ENCODE results near the gene CACNA1G.

CACNA1G gene

GRCh38 chr17:50620858-50621257 lies 60.3 kb downstream of the CACNA1G start:
- no CpG with 5 or more reads among the region's 17 CpGs for WGBS (ENCODE audit: extremely low coverage, insufficient coverage, low lambda C conversion rate)
- peak overlapping the region; percentile 6 for H3K56ac ChIP-seq (ENCODE audit: low read length)
- H3K4me3 ChIP-seq (ENCODE audit: low read length): no peak overlapping the region
- no peaks in the 10 kb centered on the region for H3K36me3 ChIP-seq (ENCODE audit: control insufficient read depth, insufficient read depth, low read length)
- H3K9ac ChIP-seq (ENCODE audit: low read length): no peak overlapping the region
- DNase-seq: peak; percentile 53
- H4K5ac ChIP-seq (ENCODE audit: low read length): no peak overlapping the region
- H3K4me2 ChIP-seq (ENCODE audit: low read length): no peak overlapping the region
- no peak overlapping the region for H2BK120ac ChIP-seq (ENCODE audit: low read depth, low read length)
- no peak overlapping the region for H2BK15ac ChIP-seq (replicated peaks; ENCODE audit: low read depth)
- H2AK5ac ChIP-seq (ENCODE audit: low read length): no peak overlapping the region
- H3K27me3 ChIP-seq (ENCODE audit: insufficient read depth, low read length, poor library complexity): no peaks in the 10 kb centered on the region
- H3K23ac ChIP-seq (ENCODE audit: low read length): no peak overlapping the region
- no peak overlapping the region for H3K27ac ChIP-seq (ENCODE audit: low read depth, low read length)
- no peak overlapping the region for H3K18ac ChIP-seq (ENCODE audit: low read length)
- H4K8ac ChIP-seq (ENCODE audit: low read depth, low read length): no peak overlapping the region
- H3K79me1 ChIP-seq (ENCODE audit: low read length): no peaks in the 10 kb centered on the region
- H3K4me1 ChIP-seq (ENCODE audit: control insufficient read depth, low read depth, low read length): peaks cover 9% of the 10 kb centered on the region
- H2BK5ac ChIP-seq (ENCODE audit: low read length): no peak overlapping the region
- no peak overlapping the region for H3K4ac ChIP-seq (ENCODE audit: low read depth, low read length)
- H3K79me2 ChIP-seq (ENCODE audit: control insufficient read depth, insufficient read depth, low read length): no peaks in the 10 kb centered on the region

GRCh38 chr17:50621574-50622031 lies 61.1 kb downstream of the CACNA1G start:
- H3K79me2 ChIP-seq (ENCODE audit: control insufficient read depth, insufficient read depth, low read length): no peaks in the 10 kb centered on the region
- no peak overlapping the region for H3K4me3 ChIP-seq (ENCODE audit: low read length)
- H2BK120ac ChIP-seq (ENCODE audit: low read depth, low read length): no peak overlapping the region
- H4K8ac ChIP-seq (ENCODE audit: low read depth, low read length): no peak overlapping the region
- no peak overlapping the region for H3K4me2 ChIP-seq (ENCODE audit: low read length)
- no peak overlapping the region for H4K5ac ChIP-seq (ENCODE audit: low read length)
- no peak overlapping the region for H3K23ac ChIP-seq (ENCODE audit: low read length)
- H3K56ac ChIP-seq (ENCODE audit: low read length): peak overlapping the region; percentile 54
- H3K79me1 ChIP-seq (ENCODE audit: low read length): no peaks in the 10 kb centered on the region
- no peak overlapping the region for H3K4ac ChIP-seq (ENCODE audit: low read depth, low read length)
- H3K18ac ChIP-seq (ENCODE audit: low read length): no peak overlapping the region
- H3K27me3 ChIP-seq (ENCODE audit: insufficient read depth, low read length, poor library complexity): no peaks in the 10 kb centered on the region
- no peak overlapping the region for H2BK15ac ChIP-seq (replicated peaks; ENCODE audit: low read depth)
- H2BK5ac ChIP-seq (ENCODE audit: low read length): no peak overlapping the region
- no CpG with 5 or more reads among the region's 16 CpGs for WGBS (ENCODE audit: extremely low coverage, insufficient coverage, low lambda C conversion rate)
- H3K4me1 ChIP-seq (ENCODE audit: control insufficient read depth, low read depth, low read length): peaks cover 9% of the 10 kb centered on the region
- H2AK5ac ChIP-seq (ENCODE audit: low read length): no peak overlapping the region
- no peak overlapping the region for H3K27ac ChIP-seq (ENCODE audit: low read depth, low read length)
- DNase-seq: no peak
- no peaks in the 10 kb centered on the region for H3K36me3 ChIP-seq (ENCODE audit: control insufficient read depth, insufficient read depth, low read length)
- H3K9ac ChIP-seq (ENCODE audit: low read length): peak overlapping the region; percentile 29

- Histone ChIP-seq H3K27me3 (ENCODE audit: insufficient read depth, low read length, poor library complexity) (no peaks in the 10 kb centered on the region), H3K36me3 (ENCODE audit: control insufficient read depth, insufficient read depth, low read length) (no peaks in the 10 kb centered on the region), H4K5ac (ENCODE audit: low read length) (no peak overlapping the region), H3K4me1 (ENCODE audit: control insufficient read depth, low read depth, low read length) (peaks cover 19% of the 10 kb centered on the region), H2AK5ac (ENCODE audit: low read length) (no peak overlapping the region), H3K27ac (ENCODE audit: low read depth, low read length) (no peak overlapping the region), H3K79me1 (ENCODE audit: low read length) (no peaks in the 10 kb centered on the region), H3K23ac (ENCODE audit: low read length) (no peak overlapping the region), H2BK120ac (ENCODE audit: low read depth, low read length) (no peak overlapping the region), H3K79me2 (ENCODE audit: control insufficient read depth, insufficient read depth, low read length) (no peaks in the 10 kb centered on the region), H3K4me3 (ENCODE audit: low read length) (no peak overlapping the region), H4K8ac (ENCODE audit: low read depth, low read length) (no peak overlapping the region), H3K18ac (ENCODE audit: low read length) (no peak overlapping the region), H3K9ac (ENCODE audit: low read length) (no peak overlapping the region), H3K4me2 (ENCODE audit: low read length) (no peak overlapping the region), H2BK5ac (ENCODE audit: low read length) (no peak overlapping the region), H2BK15ac (replicated peaks; ENCODE audit: low read depth) (no peak overlapping the region), H3K4ac (ENCODE audit: low read depth, low read length) (no peak overlapping the region), H3K56ac (ENCODE audit: low read length) (no peak overlapping the region)
- DNase-seq: no peak
- WGBS (ENCODE audit: extremely low coverage, insufficient coverage, low lambda C conversion rate): no CpG with 5 or more reads among the region's 7 CpGs
Measured at GRCh38 chr17:50624321-50624934, 63.9 kb downstream of the CACNA1G start.

- H2BK120ac ChIP-seq (ENCODE audit: low read depth, low read length): no peak overlapping the region
- H3K9ac ChIP-seq (ENCODE audit: low read length): peak overlapping the region; percentile 8
- no peak overlapping the region for H4K8ac ChIP-seq (ENCODE audit: low read depth, low read length)
- H2BK5ac ChIP-seq (ENCODE audit: low read length): no peak overlapping the region
- H3K23ac ChIP-seq (ENCODE audit: low read length): no peak overlapping the region
- WGBS (ENCODE audit: extremely low coverage, insufficient coverage, low lambda C conversion rate): no CpG with 5 or more reads among the region's 19 CpGs
- no peak overlapping the region for H2BK15ac ChIP-seq (replicated peaks; ENCODE audit: low read depth)
- no peak overlapping the region for H3K18ac ChIP-seq (ENCODE audit: low read length)
- no peak overlapping the region for H3K4ac ChIP-seq (ENCODE audit: low read depth, low read length)
- peaks cover 19% of the 10 kb centered on the region for H3K4me1 ChIP-seq (ENCODE audit: control insufficient read depth, low read depth, low read length)
- H3K27ac ChIP-seq (ENCODE audit: low read depth, low read length): no peak overlapping the region
- H3K79me2 ChIP-seq (ENCODE audit: control insufficient read depth, insufficient read depth, low read length): no peaks in the 10 kb centered on the region
- no peak overlapping the region for H2AK5ac ChIP-seq (ENCODE audit: low read length)
- H4K5ac ChIP-seq (ENCODE audit: low read length): no peak overlapping the region
- H3K79me1 ChIP-seq (ENCODE audit: low read length): no peaks in the 10 kb centered on the region
- no peaks in the 10 kb centered on the region for H3K27me3 ChIP-seq (ENCODE audit: insufficient read depth, low read length, poor library complexity)
- H3K4me2 ChIP-seq (ENCODE audit: low read length): no peak overlapping the region
- no peak for DNase-seq
- H3K56ac ChIP-seq (ENCODE audit: low read length): no peak overlapping the region
- H3K36me3 ChIP-seq (ENCODE audit: control insufficient read depth, insufficient read depth, low read length): no peaks in the 10 kb centered on the region
- no peak overlapping the region for H3K4me3 ChIP-seq (ENCODE audit: low read length)
Measured at GRCh38 chr17:50625032-50625871, 64.7 kb downstream of the CACNA1G start.

- H3K18ac ChIP-seq (ENCODE audit: low read length): no peak overlapping the region
- no peak overlapping the region for H2BK5ac ChIP-seq (ENCODE audit: low read length)
- no peak overlapping the region for H3K23ac ChIP-seq (ENCODE audit: low read length)
- peaks cover 17% of the 10 kb centered on the region for H3K4me1 ChIP-seq (ENCODE audit: control insufficient read depth, low read depth, low read length)
- H3K9ac ChIP-seq (ENCODE audit: low read length): peak overlapping the region; percentile 8
- no peak overlapping the region for H3K27ac ChIP-seq (ENCODE audit: low read depth, low read length)
- no peak overlapping the region for H2BK120ac ChIP-seq (ENCODE audit: low read depth, low read length)
- no peaks in the 10 kb centered on the region for H3K27me3 ChIP-seq (ENCODE audit: insufficient read depth, low read length, poor library complexity)
- H3K4ac ChIP-seq (ENCODE audit: low read depth, low read length): no peak overlapping the region
- no peaks in the 10 kb centered on the region for H3K79me2 ChIP-seq (ENCODE audit: control insufficient read depth, insufficient read depth, low read length)
- H3K36me3 ChIP-seq (ENCODE audit: control insufficient read depth, insufficient read depth, low read length): no peaks in the 10 kb centered on the region
- no peak overlapping the region for H3K4me3 ChIP-seq (ENCODE audit: low read length)
- H2BK15ac ChIP-seq (replicated peaks; ENCODE audit: low read depth): no peak overlapping the region
- H2AK5ac ChIP-seq (ENCODE audit: low read length): no peak overlapping the region
- H4K8ac ChIP-seq (ENCODE audit: low read depth, low read length): no peak overlapping the region
- H3K79me1 ChIP-seq (ENCODE audit: low read length): no peaks in the 10 kb centered on the region
- no CpG with 5 or more reads among the region's 19 CpGs for WGBS (ENCODE audit: extremely low coverage, insufficient coverage, low lambda C conversion rate)
- H3K4me2 ChIP-seq (ENCODE audit: low read length): no peak overlapping the region
- H3K56ac ChIP-seq (ENCODE audit: low read length): no peak overlapping the region
- no peak overlapping the region for H4K5ac ChIP-seq (ENCODE audit: low read length)
- DNase-seq: peak; percentile 89
Measured at GRCh38 chr17:50626037-50626574, 65.6 kb downstream of the CACNA1G start.

All from mesendoderm (in vitro differentiated cells).